Natural killer cell (primary cell): ENCODE results near the gene LARGE1. TPM values are rescaled to one million over a fixed set of nuclear protein-coding genes. Genes with fewer than 3 reads are reported as not detected.

Experiments used
- ATAC-seq, 3 donors: fragments of 150-1000 bp in 2 of 3; fragments of 200-7000 bp in 1 of 3; cut with Tn5 transposase; 1 replicate in 1 of 3; 2 replicates in 2 of 3; pipeline ENCODE4 v1.10.0; 2021; ENCODE audit warnings: mild to moderate bottlenecking in 2 of 3, moderate library complexity in 2 of 3
- DNase-seq, 2 donors: peaks; one replicate each; pipeline versions ENCODE4 v3.0.0 to v3.0.0-alpha.2; 2013 to 2021; ENCODE audit warnings: mixed read lengths in 1 of 2
- H3K27ac ChIP-seq: one replicate; pipeline ENCODE4 v1.5.1; 2013; ENCODE audit warnings: mild to moderate bottlenecking, low read length
- H3K27me3 ChIP-seq: one replicate; pipeline ENCODE4 v1.6.1; 2013; ENCODE audit warnings: low read length; ENCODE audit not compliant: control insufficient read depth, insufficient read depth
- H3K36me3 ChIP-seq: one replicate; pipeline ENCODE4 v1.6.1; 2013; ENCODE audit warnings: low read length; ENCODE audit not compliant: control insufficient read depth, insufficient read depth
- H3K4me1 ChIP-seq: one replicate; pipeline ENCODE4 v1.6.1; 2013; ENCODE audit warnings: low read length; ENCODE audit not compliant: control insufficient read depth, insufficient read depth
- H3K4me3 ChIP-seq: one replicate; pipeline ENCODE4 v1.5.1; 2013; ENCODE audit warnings: low read length
- H3K9me3 ChIP-seq: one replicate; pipeline ENCODE4 v1.6.1; 2013; ENCODE audit warnings: low read length; ENCODE audit not compliant: control insufficient read depth, insufficient read depth
- H3K27ac Mint-ChIP-seq, 2 donors: one replicate each; pipeline ENCODE4 v1.8.0; 2022; ENCODE audit warnings: mild to moderate bottlenecking in 2 of 2, mixed read lengths in 2 of 2, moderate library complexity in 1 of 2
- H3K27me3 Mint-ChIP-seq, 2 donors: one replicate each; pipeline ENCODE4 v1.8.0; 2022; ENCODE audit warnings: low read depth in 2 of 2, mixed read lengths in 2 of 2
- H3K36me3 Mint-ChIP-seq: one replicate; pipeline ENCODE4 v1.8.0; 2022; ENCODE audit warnings: mixed read lengths
- H3K4me1 Mint-ChIP-seq, 2 donors: one replicate each; pipeline ENCODE4 v1.8.0; 2022; ENCODE audit warnings: mixed read lengths in 2 of 2
- H3K4me3 Mint-ChIP-seq: one replicate; pipeline ENCODE4 v1.8.0; 2022; ENCODE audit warnings: mild to moderate bottlenecking, moderate library complexity, mixed read lengths
- H3K9me3 Mint-ChIP-seq, 2 donors: one replicate each; pipeline ENCODE4 v1.8.0; 2022; ENCODE audit warnings: mixed read lengths in 2 of 2
- whole genome bisulfite sequencing: methylation state at CpG from one replicate; pipeline ENCODE4 v1.1.7; 2013; ENCODE audit warnings: missing lambda C conversion rate; ENCODE audit not compliant: insufficient coverage; 5-methylcytosine and 5-hydroxymethylcytosine counted together
- intact Hi-C: fragments of 100-400 bp; cut with micrococcal nuclease; formaldehyde crosslinking; loops from one replicate; pipeline ENCODE4 v1.14.2; 2022
- total RNA-seq, 4 donors: library from RNA; stranded (reverse); fragments of 120-200 nt in 1 of 4; gene quantifications; one replicate each; pipeline versions ENCODE4 v1.2.3 to v1.2.4, GENCODE V29; 2013 to 2022
- TF ChIP-seq, protein P1 (sequence below): fragments of 200-600 bp; IDR thresholded peaks from one replicate; pipeline ENCODE4 v1.8.0; 2022; ENCODE audit warnings: antibody characterized with exemption

The LARGE1 gene
- total RNA-seq, 3 donors from 2014 or later (not counting 1 experiment from before 2014, with no cell fraction given): 2.6 to 11.6 (median 4.1) TPM

DNA sequence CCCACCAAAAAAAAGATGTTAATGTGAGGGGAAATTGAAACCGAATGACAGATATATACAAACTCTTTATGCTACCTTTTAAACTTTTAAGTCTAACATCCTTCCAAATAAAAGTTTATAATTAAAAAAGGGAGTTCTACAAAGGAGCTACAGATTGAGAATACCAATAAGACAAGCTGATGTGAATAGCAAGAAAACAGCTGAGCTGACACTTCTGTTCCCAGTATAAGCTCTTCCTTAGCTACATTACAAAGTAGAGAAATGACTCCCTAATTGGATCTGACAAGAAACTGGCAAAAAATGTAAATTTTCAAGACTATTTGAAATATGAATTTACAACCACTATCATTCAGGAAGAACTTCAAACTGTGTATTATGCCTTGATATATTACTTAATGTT lies 567.5 kb downstream of the LARGE1 start:
- H3K36me3 Mint-ChIP-seq: no peaks in the 10 kb centered on the region
- H3K36me3 ChIP-seq: no peaks in the 10 kb centered on the region
- intact Hi-C loops: no loop called here
- ATAC-seq (no peak), DNase-seq (no peak)
- H3K27ac Mint-ChIP-seq: no peak overlapping the region
- no peak overlapping the region for H3K4me3 Mint-ChIP-seq
- no CpG with 5 or more reads among the region's 1 CpG for WGBS
- H3K9me3 ChIP-seq: peaks cover 3% of the 10 kb centered on the region
- no peaks in the 10 kb centered on the region for H3K27me3 Mint-ChIP-seq
- TF ChIP-seq, protein P1, sequence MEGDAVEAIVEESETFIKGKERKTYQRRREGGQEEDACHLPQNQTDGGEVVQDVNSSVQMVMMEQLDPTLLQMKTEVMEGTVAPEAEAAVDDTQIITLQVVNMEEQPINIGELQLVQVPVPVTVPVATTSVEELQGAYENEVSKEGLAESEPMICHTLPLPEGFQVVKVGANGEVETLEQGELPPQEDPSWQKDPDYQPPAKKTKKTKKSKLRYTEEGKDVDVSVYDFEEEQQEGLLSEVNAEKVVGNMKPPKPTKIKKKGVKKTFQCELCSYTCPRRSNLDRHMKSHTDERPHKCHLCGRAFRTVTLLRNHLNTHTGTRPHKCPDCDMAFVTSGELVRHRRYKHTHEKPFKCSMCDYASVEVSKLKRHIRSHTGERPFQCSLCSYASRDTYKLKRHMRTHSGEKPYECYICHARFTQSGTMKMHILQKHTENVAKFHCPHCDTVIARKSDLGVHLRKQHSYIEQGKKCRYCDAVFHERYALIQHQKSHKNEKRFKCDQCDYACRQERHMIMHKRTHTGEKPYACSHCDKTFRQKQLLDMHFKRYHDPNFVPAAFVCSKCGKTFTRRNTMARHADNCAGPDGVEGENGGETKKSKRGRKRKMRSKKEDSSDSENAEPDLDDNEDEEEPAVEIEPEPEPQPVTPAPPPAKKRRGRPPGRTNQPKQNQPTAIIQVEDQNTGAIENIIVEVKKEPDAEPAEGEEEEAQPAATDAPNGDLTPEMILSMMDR: no peak
- H3K4me1 ChIP-seq: no peaks in the 10 kb centered on the region
- no peaks in the 10 kb centered on the region for H3K27me3 ChIP-seq
- no peak overlapping the region for H3K4me3 ChIP-seq
- H3K4me1 Mint-ChIP-seq: no peaks in the 10 kb centered on the region
- peaks cover 0 to 3% of the 10 kb centered on the region in 2 donors for H3K9me3 Mint-ChIP-seq
- H3K27ac ChIP-seq: no peak overlapping the region

DNA sequence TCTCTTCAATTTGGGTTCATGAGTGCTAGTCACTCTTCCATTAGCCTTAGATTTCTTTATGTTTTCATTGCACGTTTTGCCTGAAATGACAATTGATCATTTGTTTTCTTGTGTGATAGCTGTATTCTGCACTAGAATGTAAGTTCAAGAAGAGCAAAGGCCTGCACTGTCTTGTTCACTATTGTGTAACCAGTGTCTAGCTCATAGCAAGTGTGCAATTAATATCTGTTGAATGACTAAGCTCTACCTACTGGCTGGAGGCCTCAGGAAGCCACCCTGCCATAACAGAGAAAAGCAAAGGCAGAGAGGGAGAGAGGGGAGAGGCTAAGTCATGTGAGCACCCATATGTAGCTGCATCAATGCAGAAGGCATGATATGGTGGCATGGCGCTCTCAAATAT lies 569.3 kb downstream of the LARGE1 start:
- Histone ChIP-seq H3K4me1 (no peaks in the 10 kb centered on the region), H3K9me3 (peaks cover 3% of the 10 kb centered on the region), H3K27ac (no peak overlapping the region), H3K27me3 (no peaks in the 10 kb centered on the region), H3K36me3 (no peaks in the 10 kb centered on the region), H3K4me3 (no peak overlapping the region)
- TF ChIP-seq, protein P1: no peak
- H3K27ac Mint-ChIP-seq: no peak overlapping the region
- 71% methylated on average over 1 of the region's 2 CpGs for WGBS
- H3K4me1 Mint-ChIP-seq: no peaks in the 10 kb centered on the region
- no peak overlapping the region for H3K4me3 Mint-ChIP-seq
- peaks cover 0 to 2% of the 10 kb centered on the region in 2 donors for H3K27me3 Mint-ChIP-seq
- H3K36me3 Mint-ChIP-seq: no peaks in the 10 kb centered on the region
- peaks cover 0 to 3% of the 10 kb centered on the region in 2 donors for H3K9me3 Mint-ChIP-seq
- ATAC-seq: no peak
- intact Hi-C loops: no loop called here
- DNase-seq: no peak

DNA sequence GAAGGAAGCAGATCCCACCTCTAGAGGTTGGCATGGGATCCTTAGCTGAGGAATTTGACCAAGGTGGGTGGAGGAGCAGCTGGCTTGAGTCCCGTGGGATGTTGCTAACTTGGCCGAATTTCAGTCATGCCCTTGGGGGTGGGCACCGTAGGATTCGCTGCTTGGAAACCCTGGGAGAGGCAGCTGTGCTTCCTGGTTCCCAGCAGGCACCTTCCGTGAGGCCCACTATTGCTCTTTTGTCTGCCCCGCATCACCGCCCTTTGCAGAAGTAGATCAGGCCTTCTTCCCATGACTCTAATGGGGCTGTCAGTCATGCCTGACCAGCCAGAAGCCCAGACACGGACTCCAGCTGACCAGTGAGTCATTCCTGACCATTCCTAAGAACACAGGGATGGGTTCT lies 569.8 kb downstream of the LARGE1 start:
- no peaks in the 10 kb centered on the region for H3K4me1 ChIP-seq
- H3K9me3 Mint-ChIP-seq: peaks cover 0 to 3% of the 10 kb centered on the region in 2 donors
- no peaks in the 10 kb centered on the region for H3K36me3 Mint-ChIP-seq
- DNase-seq (no peak), ATAC-seq (no peak)
- no peak overlapping the region for H3K4me3 Mint-ChIP-seq
- TF ChIP-seq, protein P1: no peak
- H3K9me3 ChIP-seq: peaks cover 3% of the 10 kb centered on the region
- H3K36me3 ChIP-seq: no peaks in the 10 kb centered on the region
- H3K27me3 Mint-ChIP-seq: peaks cover 0 to 2% of the 10 kb centered on the region in 2 donors
- no peak overlapping the region for H3K27ac Mint-ChIP-seq
- no peaks in the 10 kb centered on the region for H3K27me3 ChIP-seq
- no peaks in the 10 kb centered on the region for H3K4me1 Mint-ChIP-seq
- H3K27ac ChIP-seq: no peak overlapping the region
- H3K4me3 ChIP-seq: no peak overlapping the region
- intact Hi-C loops: no loop called here
- 92% methylated on average over 8 of the region's 8 CpGs for WGBS

DNA sequence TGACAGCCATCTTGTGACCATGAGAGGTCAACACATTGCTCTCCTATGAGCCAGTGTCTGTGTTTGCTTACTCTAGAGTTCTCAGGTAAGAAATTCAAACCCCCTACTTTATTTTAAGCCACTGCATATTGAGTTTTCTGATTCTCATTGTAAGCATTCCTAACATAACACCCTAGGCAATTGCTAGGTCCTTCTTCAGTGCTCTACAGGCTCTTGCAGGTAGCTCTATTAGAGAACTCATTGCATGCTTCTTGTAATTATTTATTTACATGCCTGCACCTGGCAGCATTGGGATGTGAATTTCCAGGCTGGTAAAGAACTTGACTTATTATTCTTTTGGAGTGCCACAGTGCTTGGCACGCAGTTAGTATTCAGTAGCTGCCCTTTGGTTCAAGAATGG lies 573.3 kb downstream of the LARGE1 start:
- TF ChIP-seq, protein P1: no peak
- no peaks in the 10 kb centered on the region for H3K4me1 ChIP-seq
- 70% methylated on average over 1 of the region's 1 CpG for WGBS
- peaks cover 0 to 2% of the 10 kb centered on the region in 2 donors for H3K27me3 Mint-ChIP-seq
- ATAC-seq: no peak
- no peak overlapping the region for H3K27ac ChIP-seq
- H3K4me1 Mint-ChIP-seq: no peaks in the 10 kb centered on the region
- no peak for DNase-seq
- H3K36me3 ChIP-seq: no peaks in the 10 kb centered on the region
- no peak overlapping the region for H3K4me3 Mint-ChIP-seq
- no peaks in the 10 kb centered on the region for H3K36me3 Mint-ChIP-seq
- H3K9me3 ChIP-seq: peaks cover 3% of the 10 kb centered on the region
- H3K27me3 ChIP-seq: no peaks in the 10 kb centered on the region
- no peak overlapping the region for H3K4me3 ChIP-seq
- H3K27ac Mint-ChIP-seq: no peak overlapping the region
- peaks cover 0 to 3% of the 10 kb centered on the region in 2 donors for H3K9me3 Mint-ChIP-seq
- intact Hi-C loops: no loop called here
